HL-60/S4 (cell line): ENCODE measurements around the gene CNTFR.
"Not testable (repeated sequence)": the region's sequence is repeated elsewhere in the genome, so short reads cannot be mapped to it uniquely, and the experiment has no call there.

Experiments used
- in situ Hi-C: fragments of 300-500 bp; cut with MboI; formaldehyde crosslinking; loops from 2 replicates; pipeline ENCODE4 v1.14.3; 2022; ENCODE audit warnings: low sequenced_read_pairs

The CNTFR gene

GRCh38 chr9:34589636-34590380 lies at the start of gene CNTFR:
CNTFR (minus strand) TSS chr9:34589724; CDS start chr9:34568981, 20,743 bp downstream.
- in situ Hi-C loops, result loop anchor here (25.0 kb wide), 1 partner anchor 178 kb away; no protein-coding TSS in a partner anchor

- in situ Hi-C loops, result not testable (repeated sequence)
Measured at GRCh38 chr9:34639322-34639721, 49.8 kb upstream of the CNTFR start.

- in situ Hi-C loops, result no loop called here
Measured at GRCh38 chr9:34638138-34638445, 48.6 kb upstream of the CNTFR start.

GRCh38 chr9:34637356-34638137 lies 48.0 kb upstream of the CNTFR start, which contains the start of gene SIGMAR1:
SIGMAR1 (minus strand) TSS chr9:34637787; CDS start chr9:34637697, 90 bp downstream.
- in situ Hi-C loops, result no loop called here

GRCh38 chr9:34636791-34637355 lies 47.3 kb upstream of the CNTFR start:
- in situ Hi-C loops, result no loop called here

GRCh38 chr9:34635556-34635955 lies 46.0 kb upstream of the CNTFR start:
- in situ Hi-C loops, result no loop called here

- in situ Hi-C loops, result no loop called here
Measured at GRCh38 chr9:34634551-34635248, 45.2 kb upstream of the CNTFR start.

- in situ Hi-C loops, result no loop called here
Measured at GRCh38 chr9:34633851-34634550, 44.5 kb upstream of the CNTFR start.

- in situ Hi-C loops, result no loop called here
Measured at GRCh38 chr9:34633166-34633565, 43.6 kb upstream of the CNTFR start.

- in situ Hi-C loops, result no loop called here
Measured at GRCh38 chr9:34630402-34631154, 41.1 kb upstream of the CNTFR start.

GRCh38 chr9:34629491-34629808 lies 39.9 kb upstream of the CNTFR start:
- in situ Hi-C loops, result no loop called here

- in situ Hi-C loops, result no loop called here
Measured at GRCh38 chr9:34628656-34629490, 39.3 kb upstream of the CNTFR start, which contains the start of gene ARID3C. ARID3C (minus strand) TSS chr9:34629066; CDS start chr9:34628014, 1,052 bp downstream.

GRCh38 chr9:34627716-34628655 lies 38.5 kb upstream of the CNTFR start:
- in situ Hi-C loops, result no loop called here

- in situ Hi-C loops, result no loop called here
Measured at GRCh38 chr9:34625186-34625486, 35.6 kb upstream of the CNTFR start.

GRCh38 chr9:34624475-34625185 lies 35.1 kb upstream of the CNTFR start:
- in situ Hi-C loops, result no loop called here

GRCh38 chr9:34623374-34624235 lies 34.1 kb upstream of the CNTFR start:
- in situ Hi-C loops, result no loop called here
